HepG2 (cell line): Measurements from ENCODE around the gene USP9X. TPM values are rescaled to one million over a fixed set of nuclear protein-coding genes. Genes with fewer than 3 reads are reported as not detected.
A peak's percentile ranks its signal among the peaks of the same experiment; 100 is the strongest.

Experiments
- CBX5 ChIP-seq: sonication (generic); formaldehyde crosslinking; IDR thresholded peaks from 2 replicates; pipeline ENCODE4 v1.4.0; 2020; ENCODE audit warnings: missing genetic modification reagents, borderline replicate concordance
- SMAD3 ChIP-seq: sonication (generic); formaldehyde crosslinking; IDR thresholded peaks from 2 replicates; pipeline ENCODE4 v1.4.0; 2020; ENCODE audit warnings: missing genetic modification reagents
- TARDBP ChIP-seq: sonication (generic); formaldehyde crosslinking; IDR thresholded peaks from 2 replicates; pipeline ENCODE4 v1.8.0; 2022; ENCODE audit warnings: mild to moderate bottlenecking, missing genetic modification reagents
- TCF12 ChIP-seq, 2 experiments: fragments of 450-650 bp in 1 of 2; sonication (generic) in 1 of 2; formaldehyde crosslinking in 1 of 2; IDR thresholded peaks; 2 replicates each; pipeline versions ENCODE4 v1.6.1 to v1.8.0; 2017 to 2022; ENCODE audit warnings: antibody characterized with exemption in 1 of 2, mild to moderate bottlenecking in 1 of 2, missing genetic modification reagents in 1 of 2, moderate library complexity in 1 of 2
- ZFP62 ChIP-seq: sonication (generic); formaldehyde crosslinking; IDR thresholded peaks from 2 replicates; pipeline ENCODE4 v1.4.0; 2020; ENCODE audit warnings: missing genetic modification reagents
- ZNF235 ChIP-seq: sonication (generic); formaldehyde crosslinking; IDR thresholded peaks from 2 replicates; pipeline ENCODE4 v1.8.1; 2023; ENCODE audit warnings: mild to moderate bottlenecking, missing genetic modification reagents, borderline replicate concordance
- ZNF263 ChIP-seq: sonication (generic); formaldehyde crosslinking; IDR thresholded peaks from 2 replicates; pipeline ENCODE4 v1.4.0; 2020; ENCODE audit warnings: missing genetic modification reagents
- polyA plus RNA-seq, 8 experiments: library from polyadenylated mRNA; depleted of rRNA in 3 of 8; stranded (reverse) in 7 of 8; unstranded in 1 of 8; fragments of >200 nt; fragmentation: Illumina TruSeq in 4 of 8; extraction: Trizol in 4 of 8; gene quantifications; 2 replicates each; pipeline versions ENCODE4 v1.2.1 to v1.2.3, GENCODE V29; 2011 to 2016; ENCODE audit warnings: low read depth in 4 of 8, missing spikeins in 1 of 8, mixed read lengths in 1 of 8; ENCODE audit not compliant: insufficient read depth in 1 of 8
- total RNA-seq, 5 experiments: library from RNA; depleted of rRNA; stranded (reverse); fragments of >200 nt; fragmentation: Illumina TruSeq; extraction: Trizol; gene quantifications; 2 replicates each; pipeline ENCODE4 v1.2.3, GENCODE V29; 2016; ENCODE audit warnings: low read depth in 1 of 5
- TF ChIP-seq, protein P1 (sequence below): IDR thresholded peaks from 2 replicates; pipeline ENCODE4 v1.6.1; 2016; ENCODE audit warnings: low read depth
- TF ChIP-seq, protein P2 (sequence below): sonication (generic); formaldehyde crosslinking; conservative IDR thresholded peaks from 2 replicates; pipeline ENCODE4 v1.4.0; 2020; ENCODE audit warnings: mild to moderate bottlenecking, missing genetic modification reagents, moderate library complexity
- TF ChIP-seq, protein P3 (sequence below): sonication (generic); formaldehyde crosslinking; IDR thresholded peaks from 2 replicates; pipeline ENCODE4 v1.4.0; 2020; ENCODE audit warnings: missing genetic modification reagents
- TF ChIP-seq, protein P4 (sequence below): sonication (generic); formaldehyde crosslinking; IDR thresholded peaks from 2 replicates; pipeline ENCODE4 v1.9.0; 2021; ENCODE audit warnings: mild to moderate bottlenecking, missing genetic modification reagents

USP9X gene
- total and polyA plus RNA-seq, 2 of the 13 experiments (the other 11 are each of a cell fraction or from before 2014, with no cell fraction given) = 22.2 to 40.5 TPM

DNA sequence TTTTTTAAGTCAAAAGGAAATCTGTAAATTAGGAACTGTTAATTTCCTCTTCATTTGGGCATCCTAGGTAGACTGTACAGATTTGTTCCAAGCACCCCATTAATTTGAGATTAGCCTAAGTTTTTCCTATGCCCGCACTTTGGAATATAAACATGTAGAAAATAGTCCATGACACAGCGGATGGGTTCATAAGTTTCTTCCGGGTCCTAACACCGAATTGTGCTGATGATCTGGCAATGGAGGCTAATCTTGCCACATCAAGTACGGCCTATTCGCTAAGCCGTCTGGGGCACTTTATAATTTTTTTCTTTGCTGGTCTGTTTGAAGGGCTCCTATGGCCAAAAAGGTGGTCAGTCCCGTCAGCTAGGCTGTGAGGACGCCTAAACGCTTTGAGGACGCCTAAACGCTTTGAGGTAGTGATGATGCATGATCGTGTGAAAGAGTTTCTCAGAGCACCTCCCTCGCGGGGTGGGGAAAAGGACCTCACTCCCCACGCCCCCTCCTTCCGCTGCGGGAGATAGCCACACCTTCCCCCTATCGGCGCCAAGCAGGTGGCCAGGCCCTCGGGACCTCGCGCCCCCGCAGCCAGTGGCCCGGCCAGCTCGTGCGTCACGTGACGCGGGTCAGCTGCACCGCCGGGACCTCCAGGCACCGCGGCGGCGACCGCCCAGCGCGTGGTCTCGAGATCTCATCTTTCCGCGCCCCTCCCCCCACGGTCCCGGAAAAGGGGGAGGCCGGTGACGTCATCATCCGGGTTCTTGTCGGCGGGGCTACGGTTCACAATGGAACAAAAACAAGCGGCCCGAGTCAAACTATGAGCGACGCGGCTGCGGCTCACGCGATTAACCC, 977 bp upstream of the USP9X start (continued):
- no peak for TF ChIP-seq ZNF263 (CRISPR knock-in tag)
- TF ChIP-seq, protein P1, sequence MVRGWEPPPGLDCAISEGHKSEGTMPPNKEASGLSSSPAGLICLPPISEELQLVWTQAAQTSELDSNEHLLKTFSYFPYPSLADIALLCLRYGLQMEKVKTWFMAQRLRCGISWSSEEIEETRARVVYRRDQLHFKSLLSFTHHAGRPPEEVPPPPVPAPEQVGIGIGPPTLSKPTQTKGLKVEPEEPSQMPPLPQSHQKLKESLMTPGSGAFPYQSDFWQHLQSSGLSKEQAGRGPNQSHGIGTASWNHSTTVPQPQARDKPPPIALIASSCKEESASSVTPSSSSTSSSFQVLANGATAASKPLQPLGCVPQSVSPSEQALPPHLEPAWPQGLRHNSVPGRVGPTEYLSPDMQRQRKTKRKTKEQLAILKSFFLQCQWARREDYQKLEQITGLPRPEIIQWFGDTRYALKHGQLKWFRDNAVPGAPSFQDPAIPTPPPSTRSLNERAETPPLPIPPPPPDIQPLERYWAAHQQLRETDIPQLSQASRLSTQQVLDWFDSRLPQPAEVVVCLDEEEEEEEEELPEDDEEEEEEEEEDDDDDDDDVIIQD = peak; percentile 55; the same call in 1 of the 2 replicates
- no peak for TF ChIP-seq TCF12 (IDR thresholded peaks at IDR 0.05)
- no peak for TF ChIP-seq TCF12 (CRISPR knock-in tag; IDR thresholded peaks at IDR 0.05)
- no peak for TF ChIP-seq ZNF235 (CRISPR knock-in tag)
- TF ChIP-seq, protein P2, sequence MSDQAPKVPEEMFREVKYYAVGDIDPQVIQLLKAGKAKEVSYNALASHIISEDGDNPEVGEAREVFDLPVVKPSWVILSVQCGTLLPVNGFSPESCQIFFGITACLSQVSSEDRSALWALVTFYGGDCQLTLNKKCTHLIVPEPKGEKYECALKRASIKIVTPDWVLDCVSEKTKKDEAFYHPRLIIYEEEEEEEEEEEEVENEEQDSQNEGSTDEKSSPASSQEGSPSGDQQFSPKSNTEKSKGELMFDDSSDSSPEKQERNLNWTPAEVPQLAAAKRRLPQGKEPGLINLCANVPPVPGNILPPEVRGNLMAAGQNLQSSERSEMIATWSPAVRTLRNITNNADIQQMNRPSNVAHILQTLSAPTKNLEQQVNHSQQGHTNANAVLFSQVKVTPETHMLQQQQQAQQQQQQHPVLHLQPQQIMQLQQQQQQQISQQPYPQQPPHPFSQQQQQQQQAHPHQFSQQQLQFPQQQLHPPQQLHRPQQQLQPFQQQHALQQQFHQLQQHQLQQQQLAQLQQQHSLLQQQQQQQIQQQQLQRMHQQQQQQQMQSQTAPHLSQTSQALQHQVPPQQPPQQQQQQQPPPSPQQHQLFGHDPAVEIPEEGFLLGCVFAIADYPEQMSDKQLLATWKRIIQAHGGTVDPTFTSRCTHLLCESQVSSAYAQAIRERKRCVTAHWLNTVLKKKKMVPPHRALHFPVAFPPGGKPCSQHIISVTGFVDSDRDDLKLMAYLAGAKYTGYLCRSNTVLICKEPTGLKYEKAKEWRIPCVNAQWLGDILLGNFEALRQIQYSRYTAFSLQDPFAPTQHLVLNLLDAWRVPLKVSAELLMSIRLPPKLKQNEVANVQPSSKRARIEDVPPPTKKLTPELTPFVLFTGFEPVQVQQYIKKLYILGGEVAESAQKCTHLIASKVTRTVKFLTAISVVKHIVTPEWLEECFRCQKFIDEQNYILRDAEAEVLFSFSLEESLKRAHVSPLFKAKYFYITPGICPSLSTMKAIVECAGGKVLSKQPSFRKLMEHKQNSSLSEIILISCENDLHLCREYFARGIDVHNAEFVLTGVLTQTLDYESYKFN (CRISPR knock-in tag) = peak; percentile 72
- TF ChIP-seq, protein P3, sequence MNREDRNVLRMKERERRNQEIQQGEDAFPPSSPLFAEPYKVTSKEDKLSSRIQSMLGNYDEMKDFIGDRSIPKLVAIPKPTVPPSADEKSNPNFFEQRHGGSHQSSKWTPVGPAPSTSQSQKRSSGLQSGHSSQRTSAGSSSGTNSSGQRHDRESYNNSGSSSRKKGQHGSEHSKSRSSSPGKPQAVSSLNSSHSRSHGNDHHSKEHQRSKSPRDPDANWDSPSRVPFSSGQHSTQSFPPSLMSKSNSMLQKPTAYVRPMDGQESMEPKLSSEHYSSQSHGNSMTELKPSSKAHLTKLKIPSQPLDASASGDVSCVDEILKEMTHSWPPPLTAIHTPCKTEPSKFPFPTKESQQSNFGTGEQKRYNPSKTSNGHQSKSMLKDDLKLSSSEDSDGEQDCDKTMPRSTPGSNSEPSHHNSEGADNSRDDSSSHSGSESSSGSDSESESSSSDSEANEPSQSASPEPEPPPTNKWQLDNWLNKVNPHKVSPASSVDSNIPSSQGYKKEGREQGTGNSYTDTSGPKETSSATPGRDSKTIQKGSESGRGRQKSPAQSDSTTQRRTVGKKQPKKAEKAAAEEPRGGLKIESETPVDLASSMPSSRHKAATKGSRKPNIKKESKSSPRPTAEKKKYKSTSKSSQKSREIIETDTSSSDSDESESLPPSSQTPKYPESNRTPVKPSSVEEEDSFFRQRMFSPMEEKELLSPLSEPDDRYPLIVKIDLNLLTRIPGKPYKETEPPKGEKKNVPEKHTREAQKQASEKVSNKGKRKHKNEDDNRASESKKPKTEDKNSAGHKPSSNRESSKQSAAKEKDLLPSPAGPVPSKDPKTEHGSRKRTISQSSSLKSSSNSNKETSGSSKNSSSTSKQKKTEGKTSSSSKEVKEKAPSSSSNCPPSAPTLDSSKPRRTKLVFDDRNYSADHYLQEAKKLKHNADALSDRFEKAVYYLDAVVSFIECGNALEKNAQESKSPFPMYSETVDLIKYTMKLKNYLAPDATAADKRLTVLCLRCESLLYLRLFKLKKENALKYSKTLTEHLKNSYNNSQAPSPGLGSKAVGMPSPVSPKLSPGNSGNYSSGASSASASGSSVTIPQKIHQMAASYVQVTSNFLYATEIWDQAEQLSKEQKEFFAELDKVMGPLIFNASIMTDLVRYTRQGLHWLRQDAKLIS = no peak
- TF ChIP-seq, protein P4, sequence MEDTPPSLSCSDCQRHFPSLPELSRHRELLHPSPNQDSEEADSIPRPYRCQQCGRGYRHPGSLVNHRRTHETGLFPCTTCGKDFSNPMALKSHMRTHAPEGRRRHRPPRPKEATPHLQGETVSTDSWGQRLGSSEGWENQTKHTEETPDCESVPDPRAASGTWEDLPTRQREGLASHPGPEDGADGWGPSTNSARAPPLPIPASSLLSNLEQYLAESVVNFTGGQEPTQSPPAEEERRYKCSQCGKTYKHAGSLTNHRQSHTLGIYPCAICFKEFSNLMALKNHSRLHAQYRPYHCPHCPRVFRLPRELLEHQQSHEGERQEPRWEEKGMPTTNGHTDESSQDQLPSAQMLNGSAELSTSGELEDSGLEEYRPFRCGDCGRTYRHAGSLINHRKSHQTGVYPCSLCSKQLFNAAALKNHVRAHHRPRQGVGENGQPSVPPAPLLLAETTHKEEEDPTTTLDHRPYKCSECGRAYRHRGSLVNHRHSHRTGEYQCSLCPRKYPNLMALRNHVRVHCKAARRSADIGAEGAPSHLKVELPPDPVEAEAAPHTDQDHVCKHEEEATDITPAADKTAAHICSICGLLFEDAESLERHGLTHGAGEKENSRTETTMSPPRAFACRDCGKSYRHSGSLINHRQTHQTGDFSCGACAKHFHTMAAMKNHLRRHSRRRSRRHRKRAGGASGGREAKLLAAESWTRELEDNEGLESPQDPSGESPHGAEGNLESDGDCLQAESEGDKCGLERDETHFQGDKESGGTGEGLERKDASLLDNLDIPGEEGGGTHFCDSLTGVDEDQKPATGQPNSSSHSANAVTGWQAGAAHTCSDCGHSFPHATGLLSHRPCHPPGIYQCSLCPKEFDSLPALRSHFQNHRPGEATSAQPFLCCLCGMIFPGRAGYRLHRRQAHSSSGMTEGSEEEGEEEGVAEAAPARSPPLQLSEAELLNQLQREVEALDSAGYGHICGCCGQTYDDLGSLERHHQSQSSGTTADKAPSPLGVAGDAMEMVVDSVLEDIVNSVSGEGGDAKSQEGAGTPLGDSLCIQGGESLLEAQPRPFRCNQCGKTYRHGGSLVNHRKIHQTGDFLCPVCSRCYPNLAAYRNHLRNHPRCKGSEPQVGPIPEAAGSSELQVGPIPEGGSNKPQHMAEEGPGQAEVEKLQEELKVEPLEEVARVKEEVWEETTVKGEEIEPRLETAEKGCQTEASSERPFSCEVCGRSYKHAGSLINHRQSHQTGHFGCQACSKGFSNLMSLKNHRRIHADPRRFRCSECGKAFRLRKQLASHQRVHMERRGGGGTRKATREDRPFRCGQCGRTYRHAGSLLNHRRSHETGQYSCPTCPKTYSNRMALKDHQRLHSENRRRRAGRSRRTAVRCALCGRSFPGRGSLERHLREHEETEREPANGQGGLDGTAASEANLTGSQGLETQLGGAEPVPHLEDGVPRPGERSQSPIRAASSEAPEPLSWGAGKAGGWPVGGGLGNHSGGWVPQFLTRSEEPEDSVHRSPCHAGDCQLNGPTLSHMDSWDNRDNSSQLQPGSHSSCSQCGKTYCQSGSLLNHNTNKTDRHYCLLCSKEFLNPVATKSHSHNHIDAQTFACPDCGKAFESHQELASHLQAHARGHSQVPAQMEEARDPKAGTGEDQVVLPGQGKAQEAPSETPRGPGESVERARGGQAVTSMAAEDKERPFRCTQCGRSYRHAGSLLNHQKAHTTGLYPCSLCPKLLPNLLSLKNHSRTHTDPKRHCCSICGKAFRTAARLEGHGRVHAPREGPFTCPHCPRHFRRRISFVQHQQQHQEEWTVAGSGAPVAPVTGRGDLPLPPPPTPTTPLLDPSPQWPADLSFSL (CRISPR knock-in tag) = no peak
- no peak for TF ChIP-seq ZFP62 (CRISPR knock-in tag)
- TF ChIP-seq SMAD3 = no peak
- TF ChIP-seq TARDBP (CRISPR knock-in tag) = peak; percentile 73; the same call in 1 of the 2 replicates
- no peak for TF ChIP-seq CBX5 (CRISPR knock-in tag)
